Prostate gland (tissue), 2 donors: ENCODE data around the gene KIAA1671.

ENCODE experiments used
- POLR2A ChIP-seq: fragments of 450-650 bp; IDR thresholded peaks from one replicate; pipeline ENCODE4 v1.6.1; 2016; ENCODE audit warnings: antibody characterized with exemption, mild to moderate bottlenecking
- POLR2AphosphoS5 ChIP-seq: sonication (generic); formaldehyde crosslinking; IDR thresholded peaks from one replicate; pipeline ENCODE4 v1.6.1; 2017; ENCODE audit warnings: antibody characterized with exemption
- TF ChIP-seq, protein P1 (sequence below), 4 experiments: fragments of 200-600 bp in 2 of 4; fragments of 450-650 bp in 2 of 4; sonication (generic) in 2 of 4; IDR thresholded peaks; 1 replicate in 3 of 4; 2 replicates in 1 of 4; pipeline ENCODE4 v1.5.1; 2016 to 2019; ENCODE audit warnings: antibody characterized with exemption in 4 of 4, mild to moderate bottlenecking in 2 of 4, moderate library complexity in 2 of 4

DNA sequence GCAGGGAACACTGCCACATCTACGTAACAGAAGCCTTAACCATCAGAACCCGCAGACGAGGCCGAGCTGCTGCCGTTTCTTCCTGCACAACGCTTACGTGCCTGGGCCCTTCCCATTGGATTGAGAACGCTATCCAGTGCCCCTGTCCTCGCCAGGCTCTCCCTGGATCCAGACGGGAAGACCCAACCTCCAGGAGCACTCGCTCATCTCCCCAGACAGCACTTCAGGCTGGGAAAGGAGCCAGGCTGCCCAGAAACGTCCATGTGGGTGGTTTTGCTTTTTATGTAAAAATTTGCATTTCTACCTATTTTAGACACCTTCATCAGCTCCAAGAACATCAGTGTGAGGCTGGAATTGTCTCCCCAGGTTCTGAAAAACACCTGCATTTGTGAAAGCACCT lies 239.9 kb downstream of the KIAA1671 start:
- TF ChIP-seq, protein P1, sequence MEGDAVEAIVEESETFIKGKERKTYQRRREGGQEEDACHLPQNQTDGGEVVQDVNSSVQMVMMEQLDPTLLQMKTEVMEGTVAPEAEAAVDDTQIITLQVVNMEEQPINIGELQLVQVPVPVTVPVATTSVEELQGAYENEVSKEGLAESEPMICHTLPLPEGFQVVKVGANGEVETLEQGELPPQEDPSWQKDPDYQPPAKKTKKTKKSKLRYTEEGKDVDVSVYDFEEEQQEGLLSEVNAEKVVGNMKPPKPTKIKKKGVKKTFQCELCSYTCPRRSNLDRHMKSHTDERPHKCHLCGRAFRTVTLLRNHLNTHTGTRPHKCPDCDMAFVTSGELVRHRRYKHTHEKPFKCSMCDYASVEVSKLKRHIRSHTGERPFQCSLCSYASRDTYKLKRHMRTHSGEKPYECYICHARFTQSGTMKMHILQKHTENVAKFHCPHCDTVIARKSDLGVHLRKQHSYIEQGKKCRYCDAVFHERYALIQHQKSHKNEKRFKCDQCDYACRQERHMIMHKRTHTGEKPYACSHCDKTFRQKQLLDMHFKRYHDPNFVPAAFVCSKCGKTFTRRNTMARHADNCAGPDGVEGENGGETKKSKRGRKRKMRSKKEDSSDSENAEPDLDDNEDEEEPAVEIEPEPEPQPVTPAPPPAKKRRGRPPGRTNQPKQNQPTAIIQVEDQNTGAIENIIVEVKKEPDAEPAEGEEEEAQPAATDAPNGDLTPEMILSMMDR (IDR thresholded peaks at IDR 0.05), result no peak
- TF ChIP-seq POLR2A (no peak), POLR2AphosphoS5 (no peak)
